COR-L47 (cell line): ENCODE results near the gene SPATA2L.
"Not testable (repeated sequence)": the region's sequence is repeated elsewhere in the genome, so short reads cannot be mapped to it uniquely, and the experiment has no call there.

Source experiments
- DNase-seq: peaks from one replicate; lab custom pipeline; 2025; lab: John Stamatoyannopoulos, UW

The SPATA2L gene

DNA sequence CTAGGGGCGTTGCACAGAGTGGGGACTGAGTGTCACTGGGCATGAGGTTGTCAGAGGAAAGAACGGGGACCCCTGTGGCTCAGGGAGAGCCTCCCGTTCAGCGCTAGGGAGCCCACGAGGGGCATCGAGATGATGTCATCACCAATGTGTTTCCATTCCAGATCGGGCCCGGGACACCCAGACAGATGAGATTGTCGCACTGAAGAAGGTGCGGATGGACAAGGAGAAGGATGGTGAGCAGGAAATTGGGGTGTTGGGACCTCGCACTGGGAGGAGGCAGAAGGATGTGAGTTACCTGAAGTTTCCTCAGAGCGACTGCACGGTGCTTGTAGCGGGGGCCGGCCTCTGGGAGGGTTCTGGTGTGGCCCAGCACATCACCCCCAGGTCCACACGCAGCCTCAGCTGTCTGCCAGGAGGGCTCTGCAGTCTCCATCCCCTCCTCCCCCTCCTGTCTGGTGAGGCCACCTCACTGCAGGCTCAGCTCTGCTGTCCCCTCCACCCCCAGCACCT, 11.1 kb downstream of the SPATA2L start:
- DNase-seq: no peak

DNA sequence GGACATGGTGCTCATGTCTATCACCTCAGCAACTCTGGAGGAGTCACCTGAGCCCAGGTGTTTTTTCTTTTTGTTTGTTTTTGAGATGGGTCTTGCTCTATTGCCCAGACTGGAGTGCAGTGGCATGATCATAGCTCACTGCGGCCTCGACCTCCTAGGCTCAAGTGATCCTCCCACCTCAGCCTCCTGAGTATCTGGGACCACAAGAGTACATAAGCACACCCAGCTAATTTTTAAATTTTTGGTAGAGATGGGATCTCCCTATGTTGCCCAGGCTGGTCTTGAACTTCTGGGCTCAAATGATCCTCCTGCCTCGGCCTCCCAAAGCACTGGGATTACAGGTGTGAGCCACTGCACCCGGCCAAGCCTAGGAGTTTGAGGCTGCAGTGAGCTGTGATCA, 11.9 kb downstream of the SPATA2L start:
- DNase-seq: not testable (repeated sequence)

- DNase-seq: no peak
Measured at GRCh38 chr16:89689142-89689541, 12.4 kb downstream of the SPATA2L start.

DNA sequence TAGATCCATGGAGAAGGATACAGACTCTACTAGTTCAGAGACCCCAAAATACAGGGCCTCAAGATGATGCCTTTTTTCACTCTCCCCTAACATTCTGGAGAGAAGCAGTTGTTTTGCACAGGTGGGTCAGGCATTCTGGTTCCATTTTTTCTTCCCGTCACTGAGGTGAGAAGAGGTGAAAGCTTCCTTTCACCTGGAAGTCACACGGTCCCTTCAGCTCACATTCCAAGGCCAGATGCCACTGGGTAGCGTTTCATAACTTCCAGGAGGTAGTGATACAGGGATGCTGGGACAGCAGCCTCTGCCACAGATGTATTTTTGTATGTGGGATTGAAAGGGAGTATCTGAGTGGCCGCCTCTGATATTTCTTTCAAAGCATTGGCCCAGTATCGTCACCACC, 13.1 kb downstream of the SPATA2L start:
- DNase-seq: no peak

- peak; percentile 69 for DNase-seq
Measured at GRCh38 chr16:89687092-89687940, 14.2 kb downstream of the SPATA2L start.

DNA sequence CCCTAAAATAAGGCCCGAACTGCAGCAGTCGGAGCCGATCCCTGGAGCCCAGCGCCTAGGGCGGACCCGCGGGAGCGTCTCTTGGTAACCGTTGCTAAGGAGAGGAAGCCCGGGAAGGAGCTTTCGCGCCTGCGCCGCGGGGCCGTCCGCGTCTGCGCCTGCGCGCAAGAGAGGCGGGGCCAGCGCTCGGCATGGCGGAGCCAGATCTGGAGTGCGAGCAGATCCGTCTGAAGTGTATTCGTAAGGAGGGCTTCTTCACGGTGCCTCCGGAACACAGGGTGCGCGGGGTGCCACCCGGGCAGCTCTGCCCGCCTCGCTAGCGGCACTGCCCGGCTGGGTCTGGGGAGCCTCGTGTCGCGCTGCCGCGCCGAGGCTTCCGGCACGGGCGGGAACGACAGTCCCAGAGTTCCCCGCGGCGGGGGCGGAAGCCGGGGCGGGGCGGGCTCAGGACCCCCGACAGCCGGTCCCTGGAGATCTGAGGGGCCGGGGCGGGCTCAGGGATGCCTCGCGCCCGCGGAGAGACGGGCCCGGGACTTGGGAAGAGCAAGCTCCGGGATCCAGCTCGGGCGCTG, 14.9 kb downstream of the SPATA2L start, which contains the start of gene CDK10:
CDK10 (plus strand) TSS at position 170 of the 572 bp plus-strand sequence; CDS start at position 192, 22 bp downstream.
- DNase-seq: peak; percentile 88

DNA sequence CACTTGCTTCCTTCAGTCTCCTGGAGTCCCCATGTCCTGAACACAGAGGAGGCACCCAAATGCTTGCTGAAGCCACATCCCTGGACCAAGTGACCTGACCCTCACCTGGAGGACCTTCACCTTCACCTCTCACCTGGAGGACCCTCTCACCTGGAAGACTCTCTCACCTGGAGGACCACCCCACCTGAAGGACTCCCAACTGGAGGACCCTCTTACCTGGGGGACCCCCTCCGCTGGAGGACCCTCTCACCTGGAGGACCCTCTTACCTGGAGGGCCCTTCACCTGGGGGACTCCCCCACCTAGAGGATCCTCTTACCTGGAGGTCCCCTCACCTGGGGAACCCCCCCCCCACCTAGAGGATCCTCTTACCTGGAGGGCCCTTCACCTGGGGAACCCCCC, 15.6 kb downstream of the SPATA2L start:
- no peak for DNase-seq

DNA sequence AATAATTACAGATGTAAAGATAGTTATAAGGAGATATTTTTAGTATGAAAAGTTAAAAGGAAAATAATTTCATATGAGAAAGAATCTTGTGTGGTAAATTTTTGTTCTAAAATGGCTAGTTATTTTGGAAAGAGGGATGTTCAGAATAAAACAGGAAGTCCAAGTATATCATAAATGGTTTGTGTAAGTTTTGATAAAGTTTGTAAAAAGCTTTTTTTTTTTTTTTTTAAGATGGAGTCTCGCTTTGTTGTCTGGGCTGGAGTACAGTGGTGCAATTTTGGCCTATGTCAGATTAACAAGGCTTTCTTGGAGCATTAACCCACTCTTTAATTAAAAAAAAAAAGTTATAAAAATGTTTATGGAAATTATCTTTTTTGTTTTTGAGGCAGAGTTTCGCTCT, 23.2 kb downstream of the SPATA2L start:
- DNase-seq: no peak

DNA sequence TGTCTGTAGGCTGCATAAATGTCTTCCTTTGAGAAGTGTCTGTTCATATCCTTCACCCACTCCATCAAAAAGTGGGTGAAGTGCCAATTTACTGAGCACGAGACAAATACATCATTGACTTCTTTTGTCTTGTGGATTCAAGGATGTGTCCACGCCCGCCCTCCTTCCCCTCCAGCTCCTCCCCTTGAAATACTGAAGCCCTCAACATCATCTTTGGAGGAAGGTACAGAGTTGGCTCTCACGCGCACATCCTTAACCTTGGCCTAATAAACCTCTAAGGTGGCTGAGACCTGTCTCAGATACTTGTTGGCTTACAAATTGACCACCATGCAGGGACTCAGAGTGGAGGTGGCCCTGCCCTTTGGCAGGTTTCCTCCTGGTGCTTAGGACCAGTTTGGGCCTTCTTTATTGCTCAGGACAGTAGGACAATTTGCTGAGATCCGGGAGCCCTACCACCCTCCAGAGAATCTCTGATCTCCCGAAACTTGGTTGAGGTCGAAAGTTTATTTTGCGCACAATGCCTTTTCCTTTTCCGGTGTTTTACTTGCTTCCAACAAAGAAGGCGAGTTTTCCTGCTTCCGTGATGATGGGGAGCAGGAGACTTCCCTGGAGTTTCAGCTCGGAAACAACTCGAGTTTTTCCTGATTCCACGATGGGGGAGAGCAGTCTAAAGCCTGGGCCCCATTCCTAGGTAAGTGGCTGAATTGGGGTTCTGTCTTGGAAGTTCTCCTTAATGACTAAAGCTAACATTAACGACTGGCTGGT, 29.1 kb downstream of the SPATA2L start:
- no peak for DNase-seq

DNA sequence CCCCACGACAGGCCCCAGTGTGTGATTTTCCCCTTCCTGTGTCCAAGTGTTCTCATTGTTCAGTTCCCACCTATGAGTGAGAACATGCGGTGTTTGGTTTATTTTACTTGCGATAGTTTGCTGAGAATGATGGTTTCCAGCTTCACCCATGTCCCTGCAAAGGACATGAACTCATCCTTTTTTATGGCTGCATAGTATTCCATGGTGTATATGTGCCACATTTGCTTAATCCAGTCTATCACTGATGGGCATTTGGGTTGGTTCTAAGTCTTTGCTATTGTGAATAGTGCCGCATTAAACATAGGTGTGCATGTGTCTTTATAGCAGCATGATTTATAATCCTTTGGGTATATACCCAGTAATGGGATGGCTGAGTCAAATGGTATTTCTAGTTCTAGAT, 29.9 kb downstream of the SPATA2L start:
- DNase-seq: not testable (repeated sequence)

- no peak for DNase-seq
Measured at GRCh38 chr16:89670496-89671431, 30.7 kb downstream of the SPATA2L start.

- DNase-seq: no peak
Measured at GRCh38 chr16:89669755-89670154, 31.8 kb downstream of the SPATA2L start.

DNA sequence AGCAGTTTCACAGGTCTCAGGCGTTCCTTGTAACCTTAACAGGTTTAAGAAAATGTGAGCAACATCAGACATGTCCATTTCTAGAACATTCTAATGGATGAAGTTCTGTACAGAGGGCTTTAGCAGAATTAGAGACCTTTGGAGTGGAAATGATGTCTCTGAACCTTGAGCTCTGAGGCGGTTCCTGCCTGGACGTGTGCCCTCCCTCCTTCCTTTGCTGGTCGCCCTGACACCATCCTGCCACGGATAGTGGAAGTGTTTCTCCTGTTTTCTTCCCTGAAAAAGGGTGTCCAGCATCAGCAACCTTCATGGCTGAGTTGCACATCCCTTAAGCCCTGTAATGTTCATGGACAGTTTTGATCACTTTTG, 32.7 kb downstream of the SPATA2L start:
- no peak for DNase-seq

- no peak for DNase-seq
Measured at GRCh38 chr16:89667633-89668032, 33.9 kb downstream of the SPATA2L start.

GRCh38 chr16:89667000-89667399, 34.5 kb downstream of the SPATA2L start:
- not testable (repeated sequence) for DNase-seq

DNA sequence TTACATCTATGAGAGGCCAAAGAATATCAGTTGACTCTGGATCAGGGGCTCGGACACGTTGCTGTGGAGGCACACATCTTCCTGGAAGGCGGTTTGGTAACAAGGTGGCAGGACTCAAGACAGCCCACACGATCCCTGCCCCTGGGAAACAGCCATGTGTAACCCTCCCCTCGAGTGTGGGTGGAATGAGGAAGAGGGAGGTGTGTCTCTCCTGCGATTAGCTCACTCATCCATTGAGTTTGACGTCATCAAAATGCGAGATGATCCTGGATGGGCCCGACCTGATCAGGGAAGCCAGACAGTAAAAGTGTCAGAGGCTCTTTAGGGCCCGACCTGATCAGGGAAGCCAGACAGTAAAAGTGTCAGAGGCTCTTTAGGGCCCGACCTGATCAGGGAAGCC, 37.3 kb downstream of the SPATA2L start:
- DNase-seq: not testable (repeated sequence)

GRCh38 chr16:89661215-89661614, 40.3 kb downstream of the SPATA2L start:
- no peak for DNase-seq

DNA sequence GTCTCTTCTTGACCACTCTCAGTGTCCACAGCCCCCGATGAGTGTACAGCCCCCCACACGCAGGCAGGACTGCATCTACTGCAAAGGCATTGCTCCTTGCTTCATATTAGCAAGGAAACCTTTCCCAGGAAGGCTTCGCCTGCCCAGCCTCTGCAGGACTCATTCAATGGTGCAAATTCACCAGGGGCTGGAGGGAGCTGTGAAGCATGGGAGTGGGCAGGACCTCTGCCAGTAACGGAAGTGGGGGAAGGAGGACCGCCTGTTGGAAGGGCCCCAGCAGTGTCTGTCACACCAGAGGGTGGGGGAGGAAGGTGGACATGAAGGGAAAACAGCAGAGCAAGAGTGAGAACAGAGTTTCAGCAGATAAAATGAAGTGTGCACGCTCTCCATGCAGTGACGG, 41.4 kb downstream of the SPATA2L start:
- DNase-seq: no peak

GRCh38 chr16:89658221-89658879, 43.2 kb downstream of the SPATA2L start:
- peak; percentile 15 for DNase-seq

GRCh38 chr16:89657442-89658220, 43.9 kb downstream of the SPATA2L start, which contains the start of the genes CHMP1A and SPATA33:
TSS of gene CHMP1A (minus strand) at chr16:89657708. CDS start at chr16:89657588, 120 bp downstream.
TSS of gene SPATA33 (plus strand) at chr16:89657836. CDS start at chr16:89657912, 76 bp downstream.
- peak; percentile 86 for DNase-seq
